KMS-11 (cell line): ENCODE results near the gene CCDC59.

Experiments used
- H2AFZ ChIP-seq: fragments of 200-600 bp; sonication (generic); 2 replicates; pipeline ENCODE4 v1.6.1; 2016; ENCODE audit warnings: antibody characterized with exemption, mixed run types, low read depth
- H3K27ac ChIP-seq: fragments of 200-600 bp; sonication (generic); 2 replicates; pipeline ENCODE4 v1.6.1; 2016; ENCODE audit warnings: mild to moderate bottlenecking, mixed run types
- H3K27me3 ChIP-seq: fragments of 200-600 bp; sonication (generic); 2 replicates; pipeline ENCODE4 v1.6.1; 2017; ENCODE audit warnings: mild to moderate bottlenecking, low read depth, mixed run types, moderate library complexity; ENCODE audit not compliant: insufficient read depth
- H3K36me3 ChIP-seq: fragments of 200-600 bp; sonication (generic); 2 replicates; pipeline ENCODE4 v1.6.1; 2017; ENCODE audit warnings: mild to moderate bottlenecking, mixed run types; ENCODE audit not compliant: insufficient read depth
- H3K4me1 ChIP-seq: fragments of 200-600 bp; sonication (generic); 2 replicates; pipeline ENCODE4 v1.6.1; 2016; ENCODE audit warnings: mild to moderate bottlenecking, low read depth, mixed run types; ENCODE audit not compliant: poor library complexity, severe bottlenecking
- H3K4me2 ChIP-seq: fragments of 200-600 bp; sonication (generic); 2 replicates; pipeline ENCODE4 v1.7.0; 2016; ENCODE audit warnings: mild to moderate bottlenecking, mixed run types
- H3K4me3 ChIP-seq: fragments of 200-600 bp; sonication (generic); IDR thresholded peaks from 2 replicates; pipeline ENCODE4 v1.6.1; 2017; ENCODE audit warnings: low read depth, low read length, mixed read lengths; ENCODE audit not compliant: insufficient read depth
- H3K79me2 ChIP-seq: fragments of 200-600 bp; sonication (generic); 2 replicates; pipeline ENCODE4 v1.6.1; 2016; ENCODE audit warnings: low read depth, mixed run types; ENCODE audit not compliant: insufficient read depth
- H3K9ac ChIP-seq: fragments of 200-600 bp; sonication (generic); 2 replicates; pipeline ENCODE4 v1.6.1; 2016; ENCODE audit warnings: mild to moderate bottlenecking, mixed run types
- H4K20me1 ChIP-seq: fragments of 200-600 bp; sonication (generic); 2 replicates; pipeline ENCODE4 v1.6.1; 2016; ENCODE audit warnings: mild to moderate bottlenecking, mixed run types; ENCODE audit not compliant: insufficient read depth
- CTCF ChIP-seq: fragments of 200-600 bp; sonication (generic); conservative IDR thresholded peaks from 2 replicates; pipeline ENCODE4 v1.6.1; 2017; ENCODE audit warnings: low read depth, mild to moderate bottlenecking, antibody characterized with exemption, low read length, moderate library complexity, mixed read lengths

CCDC59 gene

GRCh38 chr12:82329508-82329907, 28.7 kb downstream of the CCDC59 start:
- Histone ChIP-seq H3K27ac (no peak overlapping the region), H3K79me2 (no peaks in the 10 kb centered on the region), H3K27me3 (no peaks in the 10 kb centered on the region), H3K36me3 (no peaks in the 10 kb centered on the region), H3K4me3 (no peak overlapping the region), H3K9ac (no peak overlapping the region), H2AFZ (peak overlapping the region; percentile 5; the same call in 1 of the 2 replicates), H4K20me1 (no peaks in the 10 kb centered on the region; the same call in 1 of the 2 replicates), H3K4me1 (peaks cover 8% of the 10 kb centered on the region), H3K4me2 (no peak overlapping the region; the same call in 1 of the 2 replicates)
- no peak for TF ChIP-seq CTCF

- no peak for TF ChIP-seq CTCF
- Histone ChIP-seq H3K9ac (no peak overlapping the region), H2AFZ (no peak overlapping the region)
Observed at GRCh38 chr12:82327861-82328260, 30.3 kb downstream of the CCDC59 start.

GRCh38 chr12:82326905-82327503, 31.2 kb downstream of the CCDC59 start:
- H3K79me2 ChIP-seq = no peaks in the 10 kb centered on the region
- no peak overlapping the region for H3K4me3 ChIP-seq
- H3K27ac ChIP-seq = no peak overlapping the region
- H2AFZ ChIP-seq = no peak overlapping the region
- no peaks in the 10 kb centered on the region; the same call in 1 of the 2 replicates for H4K20me1 ChIP-seq
- TF ChIP-seq CTCF = peak; percentile 83
- no peak overlapping the region for H3K4me2 ChIP-seq
- no peaks in the 10 kb centered on the region for H3K36me3 ChIP-seq
- H3K4me1 ChIP-seq = peaks cover 8% of the 10 kb centered on the region
- H3K9ac ChIP-seq = no peak overlapping the region
- no peaks in the 10 kb centered on the region for H3K27me3 ChIP-seq

More at GRCh38 chr12:82327861-82328260, 30.3 kb downstream of the CCDC59 start:
- no peak overlapping the region for H3K27ac ChIP-seq
- no peak overlapping the region for H3K4me2 ChIP-seq
- no peak overlapping the region for H3K4me3 ChIP-seq
- H3K36me3 ChIP-seq = no peaks in the 10 kb centered on the region
- no peaks in the 10 kb centered on the region for H3K27me3 ChIP-seq
- H3K4me1 ChIP-seq = peaks cover 8% of the 10 kb centered on the region
- no peaks in the 10 kb centered on the region for H3K79me2 ChIP-seq
- no peaks in the 10 kb centered on the region; the same call in 1 of the 2 replicates for H4K20me1 ChIP-seq

- no peak for TF ChIP-seq CTCF
- Histone ChIP-seq H4K20me1 (no peaks in the 10 kb centered on the region; the same call in 1 of the 2 replicates), H3K4me1 (peaks cover 8% of the 10 kb centered on the region), H3K4me3 (no peak overlapping the region), H2AFZ (no peak overlapping the region), H3K79me2 (no peaks in the 10 kb centered on the region), H3K27ac (no peak overlapping the region), H3K36me3 (no peaks in the 10 kb centered on the region), H3K9ac (no peak overlapping the region), H3K4me2 (no peak overlapping the region), H3K27me3 (no peaks in the 10 kb centered on the region)
Observed at GRCh38 chr12:82325540-82326336, 32.4 kb downstream of the CCDC59 start.
